Measurements from ENCODE around the gene SUFU. TPM values are rescaled to one million over a fixed set of nuclear protein-coding genes. Genes with fewer than 3 reads are reported as not detected.
A peak's percentile ranks its signal among the peaks of the same experiment; 100 is the strongest.

The SUFU gene
- total RNA-seq, 4 donors from 2014 or later = 5.3 to 10.0 (median 8.6) TPM

DNA sequence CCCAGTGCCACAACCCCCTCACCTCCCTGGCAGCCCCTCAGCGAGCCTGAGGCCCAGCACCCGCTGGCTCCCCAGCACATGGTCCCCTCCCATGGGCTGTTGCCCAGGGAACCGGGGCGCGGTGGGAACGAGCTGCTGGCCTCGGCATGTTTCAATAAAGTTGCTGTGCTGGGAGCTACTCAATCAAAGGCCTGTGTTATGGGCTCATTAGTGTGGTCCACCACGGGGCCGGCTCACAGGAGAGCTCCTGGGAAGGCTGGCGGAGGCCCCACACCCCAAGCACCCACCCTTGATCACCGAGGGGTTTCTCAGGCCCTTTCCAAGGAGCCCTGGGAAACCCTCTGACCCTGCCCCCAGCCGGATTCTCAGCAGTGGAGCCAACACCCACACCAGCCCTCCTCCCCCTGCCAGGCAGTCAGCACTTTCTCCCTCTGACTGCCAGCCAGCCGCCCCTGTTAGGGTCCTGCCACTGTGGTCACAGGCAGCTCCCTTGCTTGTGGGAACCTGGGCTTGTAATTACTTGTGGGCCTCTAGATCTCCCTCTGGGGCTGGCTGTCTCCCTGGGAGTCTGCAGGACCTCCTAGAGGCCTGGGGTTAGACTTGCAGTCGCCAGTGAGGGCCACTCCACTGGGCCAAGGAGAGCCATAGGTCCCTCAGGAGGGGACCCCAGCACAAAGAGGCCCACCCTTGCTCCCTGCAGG, 115.7 kb downstream of the SUFU start:
- Histone ChIP-seq H3K4me3 (no peak overlapping the region), H3K27ac (peak overlapping the region in 3 of 4 donors; percentile 28 to 70 (median 68)), H3K4me1 (peaks cover 0 to 87% (median 59%) of the 10 kb centered on the region in 3 donors), H3K27me3 (no peaks in the 10 kb centered on the region), H3K36me3 (peaks cover 0 to 31% of the 10 kb centered on the region in 2 donors), H3K9me3 (no peaks in the 10 kb centered on the region)
- no peak for ATAC-seq
- TF ChIP-seq CTCF (IDR thresholded peaks at IDR 0.05) (peak in 1 of 4 experiments; percentile 4), POLR2A (IDR thresholded peaks at IDR 0.05) (no peak), EP300 (IDR thresholded peaks at IDR 0.05) (no peak), POLR2AphosphoS5 (IDR thresholded peaks at IDR 0.05) (no peak)
- WGBS, 2 donors (ENCODE audit: low coverage in 1 of 2) = 55% methylated on average over 2 of the region's 14 CpGs; no CpG with 5 or more reads in 1 of the 2 donors

DNA sequence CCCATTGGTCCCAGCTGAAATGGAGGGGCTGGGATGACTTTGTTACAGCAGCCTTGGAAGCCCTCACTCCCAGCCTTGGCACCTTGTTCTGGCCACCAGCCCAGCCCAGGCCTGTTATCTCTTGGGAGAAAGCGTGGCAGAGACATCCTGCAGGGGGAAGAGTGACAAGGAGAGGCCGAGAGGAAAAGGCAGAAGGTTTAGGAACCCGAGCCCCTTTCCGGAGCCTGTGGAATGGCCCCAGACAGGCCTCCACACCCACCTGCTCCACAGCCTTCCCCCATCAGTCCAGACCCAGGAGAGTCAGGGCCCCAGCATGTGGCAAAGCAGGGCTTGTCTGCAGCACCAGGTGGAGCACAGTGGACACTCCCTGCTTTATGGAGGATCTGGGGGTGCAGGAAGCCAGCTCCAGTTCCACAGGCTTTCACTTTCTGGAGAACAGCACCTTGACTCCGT, 116.4 kb downstream of the SUFU start:
- Histone ChIP-seq H3K27me3 (no peaks in the 10 kb centered on the region), H3K9me3 (no peaks in the 10 kb centered on the region), H3K36me3 (peaks cover 0 to 31% of the 10 kb centered on the region in 2 donors), H3K4me3 (no peak overlapping the region), H3K27ac (peak overlapping the region in 3 of 4 donors; percentile 60 to 70 (median 68)), H3K4me1 (peaks cover 0 to 87% (median 56%) of the 10 kb centered on the region in 3 donors)
- TF ChIP-seq CTCF (IDR thresholded peaks at IDR 0.05) (no peak), POLR2AphosphoS5 (IDR thresholded peaks at IDR 0.05) (no peak), POLR2A (IDR thresholded peaks at IDR 0.05) (no peak), EP300 (IDR thresholded peaks at IDR 0.05) (no peak)
- 17% methylated on average over 1 of the region's 5 CpGs; no CpG with 5 or more reads in 1 of the 2 donors for WGBS, 2 donors (ENCODE audit: low coverage in 1 of 2)
- no peak for ATAC-seq

GRCh38 chr10:102620591-102621442, 117.0 kb downstream of the SUFU start:
- no peak for ATAC-seq
- H3K36me3 ChIP-seq = peaks cover 0 to 26% of the 10 kb centered on the region in 2 donors
- H3K4me1 ChIP-seq = peaks cover 0 to 87% (median 53%) of the 10 kb centered on the region in 3 donors
- TF ChIP-seq POLR2AphosphoS5 (IDR thresholded peaks at IDR 0.05) (no peak), EP300 (IDR thresholded peaks at IDR 0.05) (no peak), CTCF (IDR thresholded peaks at IDR 0.05) (no peak), POLR2A (IDR thresholded peaks at IDR 0.05) (no peak)
- no peaks in the 10 kb centered on the region for H3K9me3 ChIP-seq
- 36% methylated on average over 2 of the region's 15 CpGs; no CpG with 5 or more reads in 1 of the 2 donors for WGBS, 2 donors (ENCODE audit: low coverage in 1 of 2)
- H3K27me3 ChIP-seq = no peaks in the 10 kb centered on the region
- H3K27ac ChIP-seq = peak overlapping the region in 3 of 4 donors; percentile 60 to 70 (median 68)
- no peak overlapping the region for H3K4me3 ChIP-seq

DNA sequence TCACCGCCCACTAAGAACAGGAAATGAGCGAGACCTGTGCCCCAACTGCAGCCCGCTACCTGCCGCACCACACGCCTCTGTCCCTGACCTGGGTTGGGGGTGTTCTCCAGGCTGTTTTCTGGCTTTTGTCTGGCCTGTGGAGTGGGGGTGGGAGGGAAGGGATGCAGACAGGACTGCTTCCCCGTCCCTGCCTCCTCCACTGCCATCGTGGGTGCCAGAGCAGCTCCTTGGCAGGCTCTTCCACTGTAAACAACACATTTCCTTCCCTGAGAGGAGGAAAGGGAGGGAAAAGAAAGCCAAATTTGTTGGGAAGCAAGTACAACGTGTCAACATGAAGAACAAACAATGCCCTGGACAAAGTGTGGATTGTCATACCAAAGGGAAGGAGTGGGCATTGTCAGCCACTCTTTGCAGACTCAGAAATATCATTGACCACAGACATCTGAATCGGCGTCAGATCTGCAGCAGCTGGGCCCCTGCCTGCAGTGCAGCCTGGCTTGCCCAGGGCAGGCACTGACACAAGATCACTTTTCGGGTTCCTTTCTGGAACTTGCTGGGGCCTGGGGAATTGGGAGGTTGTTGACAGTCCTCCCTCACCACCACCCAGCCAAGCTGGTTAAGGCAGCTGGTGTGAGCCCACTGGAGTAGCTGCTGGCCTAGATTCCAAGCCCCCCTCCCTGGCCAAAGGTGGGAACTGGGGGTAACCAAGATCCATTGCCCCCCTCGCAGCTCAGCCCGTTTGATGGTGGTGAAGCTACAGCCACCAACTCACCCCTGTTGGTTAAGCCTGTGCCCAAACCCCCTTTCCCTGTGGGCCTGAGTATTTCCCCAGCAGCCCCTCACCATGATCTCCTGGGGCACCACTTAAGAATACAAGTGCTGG, 117.9 kb downstream of the SUFU start:
- Histone ChIP-seq H3K36me3 (peaks cover 0 to 17% of the 10 kb centered on the region in 2 donors), H3K4me3 (no peak overlapping the region), H3K4me1 (peaks cover 0 to 87% (median 56%) of the 10 kb centered on the region in 3 donors), H3K27ac (peak overlapping the region in 3 of 4 donors; percentile 60 to 70 (median 68)), H3K27me3 (no peaks in the 10 kb centered on the region), H3K9me3 (no peaks in the 10 kb centered on the region)
- 60 to 70% methylated on average over 3 of the region's 13 CpGs for WGBS, 2 donors (ENCODE audit: low coverage in 1 of 2)
- no peak for ATAC-seq
- TF ChIP-seq POLR2AphosphoS5 (IDR thresholded peaks at IDR 0.05) = no peak
- TF ChIP-seq EP300 (IDR thresholded peaks at IDR 0.05) = no peak
- no peak for TF ChIP-seq POLR2A (IDR thresholded peaks at IDR 0.05)
- TF ChIP-seq CTCF (IDR thresholded peaks at IDR 0.05) = no peak

Data from gastroesophageal sphincter (tissue), 4 donors.